Neural cell (in vitro differentiated cells): ENCODE results near the gene ONECUT2. TPM values are rescaled to one million over a fixed set of nuclear protein-coding genes. Genes with fewer than 3 reads are reported as not detected.

Experiments
- H2AFZ ChIP-seq: fragments of 200-600, 300-800 bp; sonication (generic), shearing (Covaris generic); 2 replicates; pipeline ENCODE4 v1.6.0; 2014; ENCODE audit warnings: low read depth, mild to moderate bottlenecking, antibody characterized with exemption, low read length, moderate library complexity
- H3F3A ChIP-seq: fragments of 200-600 bp; shearing (Covaris generic); 2 replicates; pipeline ENCODE4 v1.6.1; 2016; ENCODE audit warnings: mild to moderate bottlenecking, moderate library complexity, mixed read lengths, antibody characterized with exemption, low read length; ENCODE audit not compliant: insufficient read depth, poor library complexity, severe bottlenecking
- H3K27ac ChIP-seq: fragments of 200-600, 300-800 bp; sonication (generic), shearing (Covaris generic); 2 replicates; pipeline ENCODE4 v1.5.1; 2014; ENCODE audit warnings: mild to moderate bottlenecking, low read length, moderate library complexity
- H3K27me3 ChIP-seq: fragments of 300-800, 200-600 bp; sonication (generic), shearing (Covaris generic); 2 replicates; pipeline ENCODE4 v1.6.0; 2014; ENCODE audit warnings: mild to moderate bottlenecking, low read depth, low read length, moderate library complexity; ENCODE audit not compliant: insufficient read depth
- H3K36me3 ChIP-seq: fragments of 300-800, 200-600 bp; sonication (generic), shearing (Covaris generic); 2 replicates; pipeline ENCODE4 v1.5.1; 2014; ENCODE audit warnings: mild to moderate bottlenecking, antibody characterized with exemption, low read length, moderate library complexity; ENCODE audit not compliant: insufficient read depth
- H3K4me2 ChIP-seq: fragments of 300-800, 200-600 bp; sonication (generic), shearing (Covaris generic); 2 replicates; pipeline ENCODE4 v1.6.0; 2014; ENCODE audit warnings: mild to moderate bottlenecking, low read length
- H3K4me3 ChIP-seq: fragments of 300-800, 200-600 bp; sonication (generic), shearing (Covaris generic); 2 replicates; pipeline ENCODE4 v1.5.1; 2014; ENCODE audit warnings: mild to moderate bottlenecking, low read length, moderate library complexity
- H3K79me2 ChIP-seq: fragments of 200-600 bp; shearing (Covaris generic); replicated peaks from 2 replicates; pipeline ENCODE4 v1.6.0; 2014; ENCODE audit warnings: mild to moderate bottlenecking, low read length, moderate library complexity; ENCODE audit not compliant: insufficient read depth
- H3K9ac ChIP-seq: fragments of 300-800, 200-600 bp; sonication (generic), shearing (Covaris generic); 2 replicates; pipeline ENCODE4 v1.6.1; 2016; ENCODE audit warnings: mild to moderate bottlenecking, low read length, mixed read lengths
- H3K9me2 ChIP-seq: fragments of 200-600 bp; shearing (Covaris generic); 2 replicates; pipeline ENCODE4 v1.6.1; 2016; ENCODE audit warnings: mild to moderate bottlenecking, low read length, mixed read lengths; ENCODE audit not compliant: insufficient read depth
- H3K9me3 ChIP-seq: fragments of 200-600, 300-800 bp; sonication (generic), shearing (Covaris generic); 2 replicates; pipeline ENCODE4 v1.6.1; 2016; ENCODE audit warnings: mild to moderate bottlenecking, mixed run types, low read length, moderate library complexity, mixed read lengths
- H4K20me1 ChIP-seq: fragments of 200-600 bp; shearing (Covaris generic); 2 replicates; pipeline ENCODE4 v1.6.1; 2016; ENCODE audit warnings: mild to moderate bottlenecking, mixed run types; ENCODE audit not compliant: insufficient read depth
- CTCF ChIP-seq: fragments of 450-650 bp; IDR thresholded peaks from 2 replicates; pipeline ENCODE4 v1.5.1; 2014; ENCODE audit warnings: antibody characterized with exemption, mild to moderate bottlenecking, moderate library complexity; ENCODE audit not compliant: poor library complexity, severe bottlenecking
- EP300 ChIP-seq: fragments of 450-650 bp; conservative IDR thresholded peaks from 2 replicates; pipeline ENCODE4 v1.6.1; 2014; ENCODE audit warnings: antibody characterized with exemption, mild to moderate bottlenecking, moderate library complexity; ENCODE audit not compliant: poor library complexity, severe bottlenecking
- EZH2 ChIP-seq: fragments of 200-600, 300-800 bp; shearing (Covaris generic), sonication (generic); IDR thresholded peaks from 2 replicates; pipeline ENCODE4 v1.6.1; 2014; ENCODE audit warnings: antibody characterized with exemption, low read length, borderline replicate concordance, mild to moderate bottlenecking; ENCODE audit not compliant: insufficient read depth, poor library complexity, severe bottlenecking
- MXI1 ChIP-seq: fragments of 450-650 bp; conservative IDR thresholded peaks from 2 replicates; pipeline ENCODE4 v1.6.1; 2014; ENCODE audit warnings: antibody characterized with exemption, mild to moderate bottlenecking; ENCODE audit not compliant: poor library complexity, severe bottlenecking
- POLR2AphosphoS5 ChIP-seq: IDR thresholded peaks from 2 replicates; pipeline ENCODE4 v1.6.1; 2012
- RAD21 ChIP-seq: fragments of 450-650 bp; conservative IDR thresholded peaks from 2 replicates; pipeline ENCODE4 v1.6.1; 2014; ENCODE audit warnings: antibody characterized with exemption, mild to moderate bottlenecking, moderate library complexity
- REST ChIP-seq: IDR thresholded peaks from 2 replicates; pipeline ENCODE4 v1.6.1; 2012; ENCODE audit warnings: borderline replicate concordance
- SMC3 ChIP-seq: fragments of 450-650 bp; conservative IDR thresholded peaks from 2 replicates; pipeline ENCODE4 v1.6.1; 2014; ENCODE audit warnings: antibody characterized with exemption, mild to moderate bottlenecking, moderate library complexity; ENCODE audit not compliant: poor library complexity
- TAF1 ChIP-seq: IDR thresholded peaks from 2 replicates; pipeline ENCODE4 v1.6.1; 2012; ENCODE audit warnings: low read depth
- polyA plus RNA-seq: library from polyadenylated mRNA; depleted of rRNA; stranded (reverse); fragments of >200 nt; gene quantifications from 2 replicates; pipeline ENCODE4 v1.2.3, GENCODE V29; 2014

ONECUT2 gene
- polyA plus RNA-seq, 1 donor from 2014 or later: 4.3 TPM

- Histone ChIP-seq H3K79me2 (no peaks in the 10 kb centered on the region), H3F3A (no peaks in the 10 kb centered on the region), H3K9ac (no peak overlapping the region), H4K20me1 (no peaks in the 10 kb centered on the region), H3K9me2 (no peaks in the 10 kb centered on the region), H3K4me2 (no peak overlapping the region), H3K27me3 (no peaks in the 10 kb centered on the region), H3K9me3 (no peaks in the 10 kb centered on the region), H3K4me3 (no peak overlapping the region), H2AFZ (no peak overlapping the region), H3K36me3 (no peaks in the 10 kb centered on the region), H3K27ac (no peak overlapping the region)
- TF ChIP-seq TAF1: no peak
- TF ChIP-seq RAD21: no peak
- TF ChIP-seq CTCF: no peak
- no peak for TF ChIP-seq REST
- no peak for TF ChIP-seq EP300
- no peak for TF ChIP-seq SMC3
- no peak for TF ChIP-seq EZH2
- no peak for TF ChIP-seq MXI1
- no peak for TF ChIP-seq POLR2AphosphoS5
These were observed 88.2 kb downstream of the ONECUT2 start for GRCh38 chr18:57523171-57523956.

- Histone ChIP-seq H3K36me3 (no peaks in the 10 kb centered on the region), H3K9ac (no peak overlapping the region), H4K20me1 (no peaks in the 10 kb centered on the region), H3K9me3 (no peaks in the 10 kb centered on the region), H3F3A (no peaks in the 10 kb centered on the region), H2AFZ (no peak overlapping the region), H3K79me2 (no peaks in the 10 kb centered on the region), H3K27me3 (no peaks in the 10 kb centered on the region), H3K4me2 (no peak overlapping the region), H3K9me2 (no peaks in the 10 kb centered on the region), H3K4me3 (no peak overlapping the region), H3K27ac (no peak overlapping the region)
- TF ChIP-seq POLR2AphosphoS5: no peak
- no peak for TF ChIP-seq EP300
- no peak for TF ChIP-seq SMC3
- TF ChIP-seq CTCF: no peak
- TF ChIP-seq TAF1: no peak
- no peak for TF ChIP-seq REST
- no peak for TF ChIP-seq RAD21
- no peak for TF ChIP-seq EZH2
- TF ChIP-seq MXI1: no peak
These were observed 92.5 kb downstream of the ONECUT2 start for GRCh38 chr18:57527556-57528229.
